Mesodermal cell (in vitro differentiated cells): ENCODE measurements around the gene PRPF19.
A peak's percentile ranks its signal among the peaks of the same experiment; 100 is the strongest.
"Not testable (repeated sequence)": the region's sequence is repeated elsewhere in the genome, so short reads cannot be mapped to it uniquely, and the experiment has no call there.

Source experiments
- H3K27ac ChIP-seq: 2 replicates; pipeline ENCODE4 v1.7.0; 2013; ENCODE audit warnings: mild to moderate bottlenecking, low read depth, low read length, moderate library complexity; ENCODE audit not compliant: severe bottlenecking
- H3K36me3 ChIP-seq: 2 replicates; pipeline ENCODE4 v1.7.1; 2013; ENCODE audit warnings: mild to moderate bottlenecking, low read length, moderate library complexity; ENCODE audit not compliant: control insufficient read depth, insufficient read depth
- H3K4me1 ChIP-seq: one replicate; pipeline ENCODE4 v1.7.1; 2013; ENCODE audit warnings: mild to moderate bottlenecking, low read length; ENCODE audit not compliant: insufficient read depth, control insufficient read depth, poor library complexity, severe bottlenecking
- H3K4me3 ChIP-seq: 2 replicates; pipeline ENCODE4 v1.7.0; 2013; ENCODE audit warnings: low read length, control low read depth, mild to moderate bottlenecking; ENCODE audit not compliant: insufficient read depth, poor library complexity, severe bottlenecking; ENCODE audit errors: extremely low read depth
- H3K9me3 ChIP-seq: 2 replicates; pipeline ENCODE4 v1.7.1; 2013; ENCODE audit warnings: mild to moderate bottlenecking, low read length, moderate library complexity; ENCODE audit not compliant: control insufficient read depth
- WGBS, 2 experiments: methylation state at CpG; one replicate each; pipeline ENCODE4 v1.1.5; 2013; ENCODE audit warnings: missing lambda C conversion rate in 2 of 2; ENCODE audit not compliant: insufficient coverage in 2 of 2; 5-methylcytosine and 5-hydroxymethylcytosine counted together

The PRPF19 gene

DNA sequence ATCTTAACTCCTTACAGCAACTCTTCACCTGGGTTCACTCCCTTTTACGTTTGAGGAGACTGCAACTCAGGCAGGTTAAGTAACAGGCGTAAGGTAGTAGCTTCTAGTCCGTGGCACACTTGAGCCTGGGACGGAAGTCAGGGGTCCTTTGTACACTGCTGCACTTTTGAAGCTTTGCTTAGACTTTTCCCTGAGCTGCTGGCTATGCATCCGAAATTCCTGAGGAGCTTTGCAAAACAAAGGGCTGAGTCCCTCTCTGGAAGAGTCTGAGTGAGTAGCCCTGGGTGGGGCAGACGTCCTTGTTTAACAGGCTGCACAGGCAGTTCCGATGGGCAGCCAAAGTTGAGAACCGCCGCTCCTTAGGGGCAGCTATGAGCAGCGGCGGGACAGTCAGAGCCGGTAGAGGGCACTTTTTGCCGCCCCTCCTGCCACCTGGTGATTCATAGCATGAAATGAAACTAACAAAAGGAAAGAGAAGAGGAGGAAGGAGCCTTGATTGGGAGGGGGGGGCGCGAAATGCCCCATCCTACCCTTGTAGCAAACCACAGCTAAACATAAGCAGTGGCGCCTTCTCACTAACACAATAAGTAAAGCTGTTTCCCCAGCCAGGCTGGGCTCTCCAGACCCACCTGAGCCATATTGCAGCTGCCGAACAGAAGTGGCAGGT, 9.0 kb upstream of the PRPF19 start:
- peak overlapping the region; percentile 78 for H3K4me3 ChIP-seq
- peak overlapping the region; percentile 67 for H3K27ac ChIP-seq
- peaks cover 16% of the 10 kb centered on the region for H3K4me1 ChIP-seq
- peaks cover 30% of the 10 kb centered on the region for H3K36me3 ChIP-seq
- H3K9me3 ChIP-seq: no peaks in the 10 kb centered on the region
- WGBS, 2 experiments: 10 to 11% methylated on average over 10 to 12 of the region's 17 CpGs

DNA sequence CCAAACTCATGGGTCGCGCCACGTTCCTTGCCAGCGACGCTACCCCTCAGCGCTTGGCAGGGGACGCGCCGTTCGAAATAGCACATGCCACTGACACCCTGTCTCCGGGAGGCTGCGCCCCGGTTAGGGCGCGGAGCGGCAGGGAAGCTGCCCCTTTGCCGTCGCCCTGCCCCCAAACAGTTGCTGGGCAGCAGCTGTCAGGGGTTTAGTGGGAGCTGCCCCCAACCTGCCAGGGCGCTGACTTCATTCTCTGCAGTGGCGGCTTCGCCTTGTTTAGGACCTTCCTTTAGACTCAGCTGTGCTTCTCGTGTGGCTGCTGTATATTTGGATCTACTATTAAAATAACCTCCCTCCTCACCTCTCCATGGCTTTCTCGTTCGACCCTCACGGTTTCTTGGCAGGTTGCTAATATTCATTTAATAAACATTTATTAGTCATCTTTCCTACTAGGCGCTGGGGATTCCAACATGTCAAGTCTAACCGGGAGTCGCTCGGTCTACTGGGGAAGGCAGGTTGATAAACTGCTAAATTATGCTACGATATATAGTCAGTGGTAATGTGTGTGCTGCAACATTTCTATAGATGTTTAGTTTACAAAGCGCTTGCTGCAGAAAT, 8.4 kb upstream of the PRPF19 start:
- H3K27ac ChIP-seq: peak overlapping the region; percentile 89
- WGBS, 2 experiments: 2 to 3% methylated on average over 18 to 20 of the region's 31 CpGs
- no peaks in the 10 kb centered on the region for H3K9me3 ChIP-seq

DNA sequence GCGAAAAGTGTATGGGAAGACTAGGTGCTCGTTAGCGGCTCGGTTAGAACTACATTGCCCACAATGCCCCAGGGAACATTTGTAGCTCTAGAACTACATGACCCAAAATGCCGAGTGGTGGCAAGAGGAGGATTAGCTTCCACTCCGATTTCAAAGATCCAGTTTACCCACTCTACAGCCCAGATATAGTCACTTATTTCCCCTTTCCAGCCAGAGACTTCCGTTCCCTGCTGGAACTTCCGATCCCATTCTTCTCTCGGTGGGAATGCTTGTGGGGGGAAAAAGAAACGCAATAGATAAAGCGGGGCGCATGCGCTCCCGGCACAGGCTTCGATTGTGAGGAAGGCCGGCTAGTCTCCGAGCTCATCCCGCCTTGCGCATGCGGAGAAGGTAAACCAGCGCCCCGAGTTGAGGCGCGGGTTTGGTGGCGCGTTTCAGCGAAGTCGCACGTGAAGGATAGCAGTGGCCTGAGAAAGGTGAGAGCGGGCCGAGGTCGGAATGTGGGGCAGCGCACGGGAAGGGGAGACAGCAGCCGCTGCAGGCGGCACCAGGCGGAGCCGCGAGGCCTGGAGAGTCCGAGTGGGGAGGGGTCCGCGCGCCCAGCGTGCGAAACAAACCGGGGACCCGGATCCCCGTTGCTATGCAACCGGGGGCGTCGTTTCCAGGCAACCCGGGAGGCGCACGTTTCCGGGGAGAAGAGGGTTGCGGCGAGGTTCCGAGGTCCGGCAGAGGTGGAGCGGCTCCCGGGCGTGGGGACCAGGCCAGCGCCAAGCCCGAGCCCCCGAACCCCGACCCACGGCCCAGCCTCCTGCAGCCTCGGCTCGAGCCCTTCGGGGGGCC, 7.6 kb upstream of the PRPF19 start, which contains the start of gene TMEM109:
TSS of gene TMEM109 (plus strand) at position 366 of the 840 bp plus-strand sequence. CDS start 5,536 bp downstream, outside the sequence.
- Histone ChIP-seq H3K4me3 (peak within 1 kb of the TSS; percentile 78), H3K4me1 (peaks cover 11% of the 10 kb centered on the region), H3K27ac (peak within 1 kb of the TSS; percentile 89), H3K9me3 (no peaks in the 10 kb centered on the region), H3K36me3 (peaks cover 17% of the 10 kb centered on the region)
- 0% methylated on average over 55 to 62 of the region's 70 CpGs for WGBS, 2 experiments

More for the DNA sequence above, 8.4 kb upstream of the PRPF19 start:
- H3K4me3 ChIP-seq: peak overlapping the region; percentile 78
- peaks cover 23% of the 10 kb centered on the region for H3K36me3 ChIP-seq
- H3K4me1 ChIP-seq: peaks cover 16% of the 10 kb centered on the region

DNA sequence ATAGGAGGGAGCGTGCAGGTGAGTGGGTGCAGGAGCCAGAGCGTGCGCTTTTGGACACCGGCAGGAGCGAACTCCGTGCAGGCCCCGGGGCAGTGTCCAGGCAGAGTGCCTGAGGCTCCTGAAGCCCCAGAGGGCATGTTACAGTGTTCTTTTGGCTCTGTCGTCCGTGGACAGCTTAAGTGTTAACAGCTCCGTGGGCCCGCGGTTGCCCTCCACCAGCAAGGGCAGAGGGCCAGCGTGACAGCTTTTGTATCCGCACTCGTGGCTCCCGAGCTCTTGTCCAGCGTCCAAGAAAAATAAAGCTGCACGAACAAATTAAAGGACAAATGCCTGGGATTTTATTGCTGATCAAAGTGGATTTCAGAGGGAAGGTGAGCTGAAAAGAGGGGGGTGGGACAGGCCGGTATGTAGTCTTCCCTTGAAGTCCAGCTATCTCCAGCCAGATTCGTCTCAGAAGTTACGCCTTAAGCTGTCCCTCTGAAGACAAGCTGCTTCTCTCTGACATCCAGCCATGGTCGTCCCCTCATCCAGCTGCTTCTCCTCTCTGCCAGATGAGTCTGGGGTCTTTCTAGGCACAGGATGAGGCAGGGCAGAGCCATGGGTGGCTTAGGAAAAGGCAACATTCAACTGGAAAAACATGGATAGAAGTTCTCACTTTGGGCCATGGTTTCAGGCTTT, 6.6 kb upstream of the PRPF19 start:
- WGBS, 2 experiments: 92 to 97% methylated on average over 20 to 21 of the region's 22 CpGs
- Histone ChIP-seq H3K4me3 (peak overlapping the region; percentile 78), H3K36me3 (peaks cover 14% of the 10 kb centered on the region), H3K27ac (peak overlapping the region; percentile 89), H3K4me1 (peaks cover under 1% of the 10 kb centered on the region), H3K9me3 (no peaks in the 10 kb centered on the region)

DNA sequence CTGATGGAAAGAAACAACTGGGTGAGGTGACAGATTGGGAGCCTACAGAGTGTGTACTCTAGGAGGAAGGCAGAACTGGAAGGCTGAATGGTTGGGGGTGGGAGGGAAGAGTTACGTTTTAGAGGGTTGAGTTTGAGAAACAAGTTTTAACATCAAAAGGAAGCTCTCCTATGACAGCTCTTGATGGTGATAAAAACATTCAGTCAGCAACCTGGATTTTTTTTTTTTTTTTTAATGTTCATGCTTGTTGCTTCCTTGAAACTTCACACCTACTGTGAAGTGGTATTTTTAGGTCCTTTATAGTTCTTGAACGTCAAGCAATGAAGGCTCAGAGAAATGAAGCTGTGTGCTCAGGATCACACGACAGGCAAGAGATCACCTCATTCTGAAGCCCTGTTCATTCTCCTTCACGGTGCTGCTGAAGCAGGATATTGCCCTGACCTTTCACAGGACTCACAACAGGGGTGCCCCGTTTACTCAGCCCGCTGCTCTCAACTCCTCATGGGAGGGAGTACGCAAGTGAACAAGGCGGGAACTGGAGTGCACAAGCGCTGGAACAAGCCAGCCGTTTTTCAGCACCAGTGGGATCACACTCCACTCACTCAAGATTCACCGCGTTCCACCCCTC, 6.0 kb upstream of the PRPF19 start:
- Histone ChIP-seq H3K4me3 (no peak overlapping the region), H3K27ac (no peak overlapping the region), H3K9me3 (no peaks in the 10 kb centered on the region), H3K4me1 (no peaks in the 10 kb centered on the region), H3K36me3 (peaks cover 7% of the 10 kb centered on the region)
- 73 to 79% methylated on average over 10 to 12 of the region's 12 CpGs for WGBS, 2 experiments

DNA sequence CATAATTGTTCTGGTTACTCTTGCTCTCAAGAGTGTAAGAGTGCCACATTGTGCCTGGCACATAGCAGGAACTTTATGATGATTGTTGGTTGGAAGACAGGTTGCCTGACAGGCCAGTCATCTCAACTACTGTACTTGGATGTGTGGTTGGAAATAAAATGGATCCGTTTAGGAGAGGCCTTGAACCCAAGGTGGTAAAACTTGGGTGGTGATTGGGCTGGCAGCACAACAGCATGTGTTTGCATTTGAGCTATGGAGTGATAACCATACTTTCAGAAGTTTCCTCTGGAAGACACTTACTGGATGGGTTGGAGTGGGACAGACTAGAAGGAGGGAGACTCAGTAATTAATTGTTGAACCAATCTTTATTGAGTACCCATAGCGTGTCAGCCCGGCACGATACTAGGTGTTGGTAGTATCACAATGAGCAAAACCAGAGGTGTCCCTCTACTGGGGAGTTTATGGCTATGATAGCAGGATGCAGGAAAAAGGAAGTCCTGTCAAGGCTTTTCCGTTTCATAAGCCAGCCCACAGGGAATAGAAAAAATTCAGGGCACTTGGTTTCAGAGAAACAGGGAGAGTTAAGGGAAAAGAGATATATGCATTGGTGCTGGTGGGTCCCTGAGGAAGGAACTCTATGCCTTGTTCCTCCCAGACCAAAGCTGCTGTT, 4.5 kb upstream of the PRPF19 start:
- no peaks in the 10 kb centered on the region for H3K9me3 ChIP-seq
- no peak overlapping the region for H3K4me3 ChIP-seq
- H3K36me3 ChIP-seq: no peaks in the 10 kb centered on the region
- H3K27ac ChIP-seq: no peak overlapping the region
- H3K4me1 ChIP-seq: no peaks in the 10 kb centered on the region
- WGBS, 2 experiments: 79 to 80% methylated on average over 5 of the region's 5 CpGs

DNA sequence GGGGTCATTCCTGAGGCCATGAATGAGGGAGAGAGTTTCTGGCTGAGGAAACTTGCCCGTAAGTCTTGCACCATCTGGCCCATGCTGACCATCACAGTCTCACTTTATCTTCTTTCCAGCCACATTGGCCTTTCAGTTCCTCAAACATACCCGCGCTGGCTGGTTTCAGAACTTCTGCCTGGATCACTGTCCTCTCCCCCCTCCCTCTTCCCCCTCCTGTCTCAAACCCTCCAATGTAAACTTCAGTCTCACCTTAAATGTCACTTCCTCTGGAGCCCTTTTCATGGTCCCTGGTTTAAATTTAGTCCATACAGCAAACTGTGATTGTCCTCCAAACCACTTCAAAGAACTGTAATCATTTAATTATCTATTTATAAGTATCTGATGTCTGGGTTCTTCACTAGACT, 3.9 kb upstream of the PRPF19 start:
- Histone ChIP-seq H3K9me3 (no peaks in the 10 kb centered on the region), H3K4me3 (no peak overlapping the region), H3K36me3 (no peaks in the 10 kb centered on the region), H3K27ac (no peak overlapping the region), H3K4me1 (no peaks in the 10 kb centered on the region)
- WGBS, 2 experiments: 50 to 57% methylated on average over 2 to 3 of the region's 3 CpGs

DNA sequence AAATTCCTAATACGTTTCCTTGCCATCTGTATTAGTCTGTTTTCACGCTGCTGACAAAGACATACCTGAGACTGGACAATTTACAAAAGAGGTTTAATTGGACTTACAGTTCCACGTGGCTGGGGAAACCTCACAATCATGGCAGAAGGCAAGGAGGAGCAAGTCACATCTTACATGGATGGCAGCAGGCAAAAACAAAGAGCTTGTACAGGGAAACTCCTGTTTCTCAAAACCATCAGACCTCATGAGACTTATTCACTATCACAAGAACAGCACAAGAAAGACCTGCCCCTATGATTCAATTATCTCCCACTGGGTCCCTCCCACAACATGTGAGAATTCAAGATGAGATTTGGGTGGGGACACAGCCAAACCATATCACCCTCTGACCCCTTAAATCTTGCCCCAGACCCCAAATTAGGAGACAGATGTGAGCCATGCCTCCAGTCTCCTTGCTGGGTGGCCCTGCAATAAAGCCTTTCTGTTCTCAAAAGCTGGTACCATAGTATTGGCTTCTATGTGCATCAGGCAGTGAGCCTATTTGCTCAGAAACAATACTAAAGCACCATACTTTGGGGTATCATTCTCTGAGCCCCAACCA, 3.4 kb upstream of the PRPF19 start:
- H3K36me3 ChIP-seq, H3K27ac ChIP-seq, H3K9me3 ChIP-seq, H3K4me1 ChIP-seq, H3K4me3 ChIP-seq: not testable (repeated sequence)
- WGBS, 2 experiments: 37 to 62% methylated on average over 3 of the region's 3 CpGs

DNA sequence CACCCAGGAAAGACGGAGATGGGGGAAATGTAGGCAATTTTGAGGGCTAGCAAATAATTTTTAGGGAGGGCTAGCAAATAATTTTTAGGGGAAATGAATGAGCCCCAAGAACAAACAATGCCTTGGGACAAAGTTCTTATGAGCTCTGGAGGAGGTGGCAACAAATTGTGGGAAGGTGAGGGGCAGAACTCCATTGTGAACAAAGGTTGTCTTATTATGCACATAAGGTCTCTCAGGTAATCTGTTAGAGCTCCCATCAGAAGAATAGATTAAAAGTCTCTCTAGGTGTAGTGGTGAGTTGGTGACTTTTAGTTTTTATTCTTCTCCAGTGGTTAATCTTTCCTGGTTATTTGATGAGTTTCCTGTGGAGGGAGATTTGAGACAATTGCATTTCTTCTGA, 2.4 kb upstream of the PRPF19 start:
- WGBS, 2 experiments: 38 to 47% methylated on average over 1 of the region's 1 CpG
- H3K27ac ChIP-seq: no peak overlapping the region
- H3K36me3 ChIP-seq: peaks cover 3% of the 10 kb centered on the region
- no peak overlapping the region for H3K4me3 ChIP-seq
- peaks cover 6% of the 10 kb centered on the region for H3K4me1 ChIP-seq
- H3K9me3 ChIP-seq: no peaks in the 10 kb centered on the region
